ENCODE data around the gene PLEKHA7.

- no peak for TF ChIP-seq TAF1 (IDR thresholded peaks at IDR 0.05; ENCODE audit: borderline replicate concordance, low read depth, low read length)
- TF ChIP-seq POLR2A (IDR thresholded peaks at IDR 0.05; ENCODE audit: low read depth, low read length): no peak
These were observed 108.8 kb downstream of the PLEKHA7 start for GRCh38 chr11:16905375-16905774.

All from GM12892 (cell line).